ENCODE results near the gene PRDM2.

Gene PRDM2

DNA sequence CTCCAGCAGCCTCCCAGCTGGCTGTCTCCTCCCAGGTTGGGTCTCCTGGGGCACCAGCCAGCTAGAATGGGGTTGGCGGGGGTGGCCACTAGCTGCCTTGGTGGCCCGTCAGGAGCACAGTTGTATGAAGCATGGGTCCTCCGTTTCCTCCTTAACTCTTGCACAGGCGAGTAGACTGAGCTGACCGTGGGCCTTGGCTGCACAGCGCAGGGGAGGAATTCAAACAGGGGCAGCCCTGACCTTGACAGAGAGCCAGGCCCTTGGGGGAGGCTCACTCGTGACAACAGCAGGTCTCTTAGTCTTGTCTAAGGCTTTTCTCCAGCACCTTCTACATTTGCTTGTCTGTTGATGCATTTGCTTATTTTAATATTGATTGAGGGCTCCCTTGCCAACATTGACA, 114.1 kb downstream of the PRDM2 start:
- no peak for ATAC-seq
- H3K4me1 Mint-ChIP-seq = peaks cover 46% of the 10 kb centered on the region
- no peak overlapping the region for H3K4me3 Mint-ChIP-seq
- no peak overlapping the region for H3K27ac Mint-ChIP-seq
- H3K9me3 Mint-ChIP-seq = no peaks in the 10 kb centered on the region
- peaks cover 20% of the 10 kb centered on the region for H3K36me3 Mint-ChIP-seq
- no peak for DNase-seq (ENCODE audit: low spot score in 2 of 2)

DNA sequence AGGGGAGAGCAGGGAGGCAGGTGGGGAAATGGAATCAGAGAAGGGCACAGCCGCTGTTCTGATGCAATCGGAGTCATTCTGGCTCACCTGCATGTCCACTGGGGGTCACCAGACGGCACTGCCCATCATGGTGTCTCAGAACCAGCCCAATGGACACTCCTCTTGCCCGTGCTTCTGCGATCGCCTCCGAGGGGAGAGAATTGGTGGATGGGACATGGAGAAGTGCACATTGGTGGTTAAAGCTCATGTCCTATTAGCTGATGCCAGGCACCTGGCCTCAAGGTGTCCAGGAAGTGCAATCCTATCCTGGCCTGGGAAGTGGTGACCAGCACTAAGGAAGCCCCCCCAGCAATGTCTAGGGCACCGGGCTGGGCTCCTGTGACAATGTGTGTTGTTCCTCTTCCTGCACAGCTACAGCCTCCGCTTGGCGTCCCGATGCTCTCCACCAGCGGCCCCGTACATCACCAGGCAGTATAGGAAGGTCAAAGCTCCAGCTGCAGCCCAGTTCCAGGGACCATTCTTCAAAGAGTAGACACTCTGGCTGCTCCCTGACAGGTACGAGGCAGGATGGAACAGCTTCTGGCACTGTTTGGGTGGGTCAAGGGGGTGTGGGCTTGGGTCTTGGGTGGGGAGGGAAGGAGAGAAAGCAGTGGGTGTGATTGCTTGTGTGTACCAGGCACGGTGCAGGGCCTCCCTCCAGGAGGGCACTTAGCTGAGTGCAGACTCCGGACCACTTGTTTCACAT, 116.2 kb downstream of the PRDM2 start:
- peaks cover 11% of the 10 kb centered on the region for H3K36me3 Mint-ChIP-seq
- no peak overlapping the region for H3K4me3 Mint-ChIP-seq
- peaks cover 28% of the 10 kb centered on the region for H3K4me1 Mint-ChIP-seq
- no peak overlapping the region for H3K27ac Mint-ChIP-seq
- no peaks in the 10 kb centered on the region for H3K9me3 Mint-ChIP-seq
- DNase-seq (ENCODE audit: low spot score in 2 of 2) (no peak), ATAC-seq (no peak)

DNA sequence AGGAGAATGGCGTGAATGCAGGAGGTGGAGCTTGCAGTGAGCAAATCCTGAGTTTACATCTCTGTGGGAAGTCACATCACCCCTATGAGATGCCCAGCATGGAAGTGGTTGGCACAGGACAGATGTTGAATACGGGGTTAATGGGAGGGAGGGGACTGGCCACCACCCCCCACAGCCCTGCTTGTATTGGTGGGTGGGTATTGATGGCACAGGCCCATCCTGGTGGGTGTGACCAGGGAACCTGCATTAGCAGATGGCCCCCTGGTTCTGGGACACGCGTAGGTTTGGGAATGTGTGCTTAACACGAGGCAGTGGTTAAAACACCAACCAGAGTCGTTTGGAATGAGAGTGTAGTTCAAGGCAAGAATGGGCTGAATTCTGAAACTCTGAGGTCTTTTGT, 117.9 kb downstream of the PRDM2 start:
- no peak overlapping the region for H3K27ac Mint-ChIP-seq
- ATAC-seq (no peak), DNase-seq (ENCODE audit: low spot score in 2 of 2) (no peak)
- peaks cover 11% of the 10 kb centered on the region for H3K4me1 Mint-ChIP-seq
- no peaks in the 10 kb centered on the region for H3K9me3 Mint-ChIP-seq
- H3K36me3 Mint-ChIP-seq = peaks cover 12% of the 10 kb centered on the region
- no peak overlapping the region for H3K4me3 Mint-ChIP-seq

DNA sequence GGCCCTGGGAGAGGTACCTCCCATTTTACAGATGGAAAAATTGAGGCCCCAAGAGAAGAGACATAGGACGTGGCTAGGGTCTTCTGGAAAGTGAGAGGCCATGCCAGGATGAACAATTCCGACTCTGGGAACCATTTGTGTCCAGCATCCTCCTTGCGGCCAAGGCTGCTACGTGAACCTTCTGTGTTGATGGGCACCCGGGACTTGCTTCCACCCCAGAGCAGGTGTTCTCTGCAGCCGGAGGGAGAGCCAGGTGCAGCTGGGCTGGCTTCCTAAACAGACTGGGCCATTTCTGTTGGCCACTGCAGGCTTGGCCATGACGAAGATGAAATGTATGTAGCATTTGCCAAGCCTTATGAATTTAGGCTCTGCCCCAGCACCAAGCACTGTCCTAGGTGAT, 118.9 kb downstream of the PRDM2 start:
- H3K4me3 Mint-ChIP-seq = no peak overlapping the region
- peaks cover 21% of the 10 kb centered on the region for H3K36me3 Mint-ChIP-seq

DNA sequence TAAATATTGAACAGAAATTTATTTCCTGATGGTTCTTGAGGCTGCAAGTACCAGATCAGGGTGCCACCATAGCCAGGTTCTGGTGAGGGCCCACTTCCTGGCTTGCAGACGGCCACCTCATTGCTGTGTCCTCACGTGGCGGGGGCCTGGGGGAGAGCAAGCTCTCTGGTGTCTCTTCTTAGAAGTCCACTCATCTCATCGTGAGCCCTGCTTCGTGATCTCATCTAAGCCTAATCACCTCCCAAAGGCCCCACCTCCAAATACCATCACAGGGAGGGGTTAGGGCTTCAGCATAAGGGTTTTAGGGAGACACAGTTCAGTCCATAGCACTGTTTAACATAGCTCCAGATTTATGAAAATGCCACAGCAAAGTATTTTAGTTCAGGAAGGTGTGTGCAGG, 119.7 kb downstream of the PRDM2 start:
- peaks cover 25% of the 10 kb centered on the region for H3K36me3 Mint-ChIP-seq
- H3K27ac Mint-ChIP-seq = no peak overlapping the region
- H3K4me1 Mint-ChIP-seq = no peaks in the 10 kb centered on the region
- no peak for DNase-seq (ENCODE audit: low spot score in 2 of 2)
- H3K4me3 Mint-ChIP-seq = no peak overlapping the region
- ATAC-seq = no peak
- no peaks in the 10 kb centered on the region for H3K9me3 Mint-ChIP-seq

More for the DNA sequence above, 118.9 kb downstream of the PRDM2 start:
- DNase-seq (ENCODE audit: low spot score in 2 of 2) (no peak), ATAC-seq (no peak)
- no peaks in the 10 kb centered on the region for H3K9me3 Mint-ChIP-seq
- peaks cover under 1% of the 10 kb centered on the region for H3K4me1 Mint-ChIP-seq
- peak overlapping the region; percentile 18 for H3K27ac Mint-ChIP-seq

DNA sequence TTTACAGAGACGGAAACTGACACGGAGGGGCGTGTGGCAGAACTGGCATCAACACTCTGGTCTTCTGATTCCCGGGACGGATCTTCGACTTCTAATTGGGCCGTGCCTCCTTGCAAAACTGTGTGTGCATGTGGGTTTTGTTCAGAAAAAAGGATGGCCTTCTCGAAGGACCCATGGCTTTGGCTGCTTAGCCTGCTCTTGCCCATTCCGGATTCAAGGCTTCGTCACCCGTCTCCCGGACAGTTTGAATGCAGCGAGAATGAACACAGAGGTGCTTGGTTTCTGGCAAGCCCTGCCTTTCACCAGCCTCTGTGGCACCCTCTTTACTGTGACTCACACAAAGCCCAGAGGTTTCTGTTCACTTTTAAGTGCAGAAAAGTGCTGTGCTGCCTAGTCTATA, 120.1 kb downstream of the PRDM2 start:
- Mint-ChIP-seq H3K27ac (no peak overlapping the region), H3K4me3 (no peak overlapping the region), H3K4me1 (no peaks in the 10 kb centered on the region), H3K9me3 (no peaks in the 10 kb centered on the region), H3K36me3 (peaks cover 29% of the 10 kb centered on the region)
- DNase-seq (ENCODE audit: low spot score in 2 of 2) (no peak), ATAC-seq (no peak)

DNA sequence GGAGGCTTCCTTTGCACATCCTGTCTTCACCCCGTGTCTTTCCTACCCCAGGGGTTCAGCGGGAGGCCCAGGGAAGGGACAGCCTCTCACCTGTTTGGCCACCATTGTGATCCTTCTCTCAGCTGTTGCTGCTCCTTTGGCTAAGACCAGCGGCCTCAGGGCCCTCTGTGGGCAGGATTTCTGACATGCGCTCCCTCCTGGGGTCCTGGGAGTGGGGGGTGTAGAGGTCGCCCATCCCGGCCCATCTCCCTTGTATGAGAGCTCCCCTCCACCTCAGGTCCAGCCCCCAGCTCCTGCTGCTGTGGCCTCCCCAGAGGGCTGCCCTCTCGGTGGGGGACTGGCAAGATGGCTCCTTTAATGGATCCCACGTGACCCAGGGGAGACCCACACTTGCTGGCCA, 120.5 kb downstream of the PRDM2 start:
- no peak for ATAC-seq
- Mint-ChIP-seq H3K4me3 (no peak overlapping the region), H3K4me1 (no peaks in the 10 kb centered on the region), H3K27ac (no peak overlapping the region), H3K36me3 (peaks cover 29% of the 10 kb centered on the region), H3K9me3 (no peaks in the 10 kb centered on the region)
- DNase-seq (ENCODE audit: low spot score in 2 of 2) = no peak

DNA sequence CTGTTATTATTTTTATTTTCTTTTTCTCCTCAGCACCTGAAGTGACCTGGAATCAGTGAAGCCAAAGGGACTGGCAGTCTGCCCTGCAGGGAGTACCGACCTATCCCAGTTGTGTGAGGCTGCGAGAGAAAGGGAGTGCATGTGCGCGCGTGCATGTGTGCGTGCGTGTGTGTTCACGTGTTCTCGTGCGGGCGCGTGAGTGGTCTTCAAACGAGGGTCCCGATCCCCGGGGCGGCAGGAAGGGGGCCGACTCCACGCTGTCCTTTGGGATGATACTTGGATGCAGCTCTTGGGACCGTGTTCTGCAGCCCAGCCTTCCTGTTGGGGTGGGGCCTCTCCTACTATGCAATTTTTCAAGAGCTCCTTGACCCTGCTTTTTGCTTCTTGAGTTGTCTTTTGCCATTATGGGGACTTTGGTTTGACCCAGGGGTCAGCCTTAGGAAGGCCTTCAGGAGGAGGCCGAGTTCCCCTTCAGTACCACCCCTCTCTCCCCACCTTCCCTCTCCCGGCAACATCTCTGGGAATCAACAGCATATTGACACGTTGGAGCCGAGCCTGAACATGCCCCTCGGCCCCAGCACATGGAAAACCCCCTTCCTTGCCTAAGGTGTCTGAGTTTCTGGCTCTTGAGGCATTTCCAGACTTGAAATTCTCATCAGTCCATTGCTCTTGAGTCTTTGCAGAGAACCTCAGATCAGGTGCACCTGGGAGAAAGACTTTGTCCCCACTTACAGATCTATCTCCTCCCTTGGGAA, 123.3 kb downstream of the PRDM2 start:
- no peak for ATAC-seq
- Mint-ChIP-seq H3K36me3 (peaks cover 18% of the 10 kb centered on the region), H3K4me1 (peaks cover under 1% of the 10 kb centered on the region), H3K27ac (peak overlapping the region; percentile 36), H3K4me3 (no peak overlapping the region), H3K9me3 (no peaks in the 10 kb centered on the region)
- no peak for DNase-seq (ENCODE audit: low spot score in 2 of 2)

DNA sequence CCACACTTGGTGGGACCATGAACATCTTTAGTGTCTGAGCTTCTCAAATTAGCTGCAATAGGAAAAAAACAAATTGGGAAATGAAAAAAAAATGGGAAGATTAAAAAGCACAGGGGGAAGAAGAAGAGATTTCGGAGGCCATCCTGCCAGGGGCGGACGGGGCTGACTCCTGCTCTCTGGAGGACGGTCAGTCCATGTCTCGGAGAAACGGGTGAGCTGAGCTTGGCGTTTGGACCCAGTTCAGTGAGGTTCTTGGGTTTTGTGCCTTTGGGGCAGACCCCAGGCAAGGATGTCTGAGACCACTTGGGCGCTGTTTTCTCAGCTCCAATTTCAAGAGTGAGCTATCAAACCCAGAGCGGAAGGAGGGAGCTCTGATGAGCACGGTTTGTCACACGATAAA, 123.9 kb downstream of the PRDM2 start:
- H3K4me1 Mint-ChIP-seq = peaks cover 6% of the 10 kb centered on the region
- peak overlapping the region; percentile 36 for H3K27ac Mint-ChIP-seq
- ATAC-seq (no peak), DNase-seq (ENCODE audit: low spot score in 2 of 2) (no peak)
- H3K36me3 Mint-ChIP-seq = peaks cover 18% of the 10 kb centered on the region
- no peak overlapping the region for H3K4me3 Mint-ChIP-seq
- no peaks in the 10 kb centered on the region for H3K9me3 Mint-ChIP-seq

DNA sequence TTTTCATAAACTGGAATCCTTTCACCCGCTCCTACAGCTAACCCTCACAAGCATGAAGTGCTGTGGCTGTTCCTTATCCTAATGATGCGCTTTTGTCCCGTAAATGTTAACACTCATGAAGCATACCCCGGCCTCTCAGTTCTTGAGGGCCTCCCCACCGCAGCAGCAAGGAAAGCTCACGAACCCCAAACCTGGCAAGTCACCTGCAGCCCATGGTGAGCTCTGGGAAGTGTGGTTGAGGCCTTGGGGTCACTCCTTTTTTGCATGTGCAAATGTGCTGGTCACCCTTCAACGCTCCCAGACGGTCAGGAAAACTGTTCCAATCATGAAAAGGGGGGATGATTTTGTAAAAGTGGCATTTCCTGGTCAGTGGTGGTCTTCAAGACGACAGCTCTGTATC, 124.6 kb downstream of the PRDM2 start:
- ATAC-seq = no peak
- Mint-ChIP-seq H3K4me1 (peaks cover 8% of the 10 kb centered on the region), H3K36me3 (peaks cover 18% of the 10 kb centered on the region), H3K9me3 (no peaks in the 10 kb centered on the region), H3K27ac (no peak overlapping the region), H3K4me3 (no peak overlapping the region)
- DNase-seq (ENCODE audit: low spot score in 2 of 2) = no peak

DNA sequence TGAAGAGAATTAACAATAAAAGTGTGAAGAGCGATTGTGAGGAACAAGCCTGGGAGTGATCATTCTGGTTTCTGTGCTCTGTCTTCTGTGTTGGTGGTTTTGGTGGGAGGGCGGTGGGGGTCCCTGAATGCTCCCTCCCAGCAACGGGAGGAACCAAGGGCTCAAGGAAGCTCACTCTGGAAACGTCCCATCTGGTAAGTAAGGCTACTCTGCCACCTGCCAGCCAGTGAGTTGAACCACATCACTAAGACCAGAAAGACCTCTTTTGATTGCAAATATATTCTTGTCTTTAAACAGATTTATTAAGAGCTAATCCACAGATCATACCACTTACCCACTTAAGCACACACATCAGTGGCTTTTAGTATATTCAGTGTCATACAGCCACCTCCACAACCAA, 125.0 kb downstream of the PRDM2 start:
- no peak for ATAC-seq
- H3K36me3 Mint-ChIP-seq = peaks cover 18% of the 10 kb centered on the region

DNA sequence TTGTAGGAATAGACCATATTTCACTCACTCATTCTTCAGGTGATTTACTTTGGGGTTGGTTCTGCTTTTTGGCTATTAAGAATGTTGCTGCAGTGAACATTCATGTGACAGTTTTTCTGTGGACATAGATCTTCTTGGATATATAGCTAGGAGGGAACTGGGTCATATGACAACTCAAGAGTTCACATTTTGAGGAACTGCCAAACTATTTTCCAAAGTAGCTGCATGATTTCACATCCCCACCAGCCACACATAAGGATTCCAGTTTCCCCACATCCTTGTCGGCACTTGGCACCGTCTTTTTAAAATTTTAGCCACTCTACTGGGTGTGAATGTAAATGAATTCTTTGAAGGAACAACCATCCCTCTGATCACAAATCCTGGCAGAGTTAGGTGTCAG, 126.0 kb downstream of the PRDM2 start:
- Mint-ChIP-seq H3K27ac (no peak overlapping the region), H3K4me1 (peaks cover 8% of the 10 kb centered on the region), H3K36me3 (peaks cover 18% of the 10 kb centered on the region), H3K9me3 (no peaks in the 10 kb centered on the region), H3K4me3 (no peak overlapping the region)
- ATAC-seq (no peak), DNase-seq (ENCODE audit: low spot score in 2 of 2) (no peak)

More for the DNA sequence above, 125.0 kb downstream of the PRDM2 start:
- no peak for DNase-seq (ENCODE audit: low spot score in 2 of 2)
- Mint-ChIP-seq H3K4me1 (peaks cover 8% of the 10 kb centered on the region), H3K27ac (no peak overlapping the region), H3K4me3 (no peak overlapping the region), H3K9me3 (no peaks in the 10 kb centered on the region)

DNA sequence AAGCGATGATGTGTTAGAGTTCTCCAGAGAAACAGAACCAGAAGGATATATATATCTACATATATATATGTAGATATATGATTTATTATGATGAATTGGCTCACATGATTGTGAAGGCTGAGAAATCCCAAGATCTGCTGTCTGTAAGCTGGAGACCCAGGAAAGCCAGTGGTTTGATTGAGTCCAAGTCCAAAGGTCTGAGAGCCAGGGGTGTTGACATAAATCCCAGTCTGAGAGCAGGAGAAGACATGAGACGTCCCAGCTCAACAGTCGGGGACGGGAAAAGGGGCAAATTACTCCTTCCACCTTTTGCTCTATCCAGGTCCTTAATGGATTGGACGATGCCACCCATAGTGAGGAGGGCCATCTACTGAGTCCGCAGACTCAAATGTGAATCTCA, 126.6 kb downstream of the PRDM2 start:
- no peaks in the 10 kb centered on the region for H3K9me3 Mint-ChIP-seq
- no peak overlapping the region for H3K27ac Mint-ChIP-seq
- peaks cover 18% of the 10 kb centered on the region for H3K36me3 Mint-ChIP-seq
- no peak overlapping the region for H3K4me3 Mint-ChIP-seq
- DNase-seq (ENCODE audit: low spot score in 2 of 2) = peak in 1 of 2 donors; percentile 22
- no peak for ATAC-seq
- H3K4me1 Mint-ChIP-seq = peaks cover 8% of the 10 kb centered on the region

DNA sequence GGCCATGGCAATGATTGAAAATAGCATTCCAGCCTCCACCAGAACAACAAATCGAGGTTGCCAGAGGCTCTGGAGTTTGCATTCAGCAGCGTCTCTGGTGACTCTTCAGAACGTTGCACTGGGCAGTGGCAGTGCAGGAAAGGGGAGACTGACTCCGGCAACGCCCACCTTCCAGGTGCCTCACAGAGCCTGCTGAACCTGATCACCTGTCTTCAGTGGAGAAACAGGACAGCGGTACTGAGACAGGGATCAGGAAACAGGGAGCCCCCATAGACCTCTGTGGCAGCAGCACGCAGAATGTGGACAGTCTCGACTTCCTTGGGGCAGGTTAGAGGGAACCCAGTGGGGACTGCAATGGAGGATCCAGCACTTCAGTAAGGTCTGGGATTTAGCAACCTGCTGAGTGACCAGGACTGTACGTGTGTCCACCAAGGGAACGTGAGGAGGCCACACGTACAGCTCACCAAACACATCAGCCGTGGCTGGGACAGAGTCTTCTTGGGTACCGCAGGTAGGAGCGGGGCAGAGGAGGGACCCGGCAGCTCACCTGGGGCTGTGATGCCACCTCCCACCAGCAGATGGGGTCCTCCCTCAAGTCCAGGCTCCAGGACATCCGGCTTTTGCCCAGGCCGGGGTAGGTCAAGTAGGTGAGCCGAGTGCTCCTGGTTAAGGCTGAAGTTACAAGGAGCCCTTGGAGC, 128.6 kb downstream of the PRDM2 start:
- H3K4me1 Mint-ChIP-seq = peaks cover 8% of the 10 kb centered on the region
- H3K36me3 Mint-ChIP-seq = peaks cover 11% of the 10 kb centered on the region
- ATAC-seq (peak; percentile 59), DNase-seq (ENCODE audit: low spot score in 2 of 2) (peak in 1 of 2 donors; percentile 67)
- H3K27ac Mint-ChIP-seq = no peak overlapping the region
- no peaks in the 10 kb centered on the region for H3K9me3 Mint-ChIP-seq
- H3K4me3 Mint-ChIP-seq = peak overlapping the region; percentile 25

DNA sequence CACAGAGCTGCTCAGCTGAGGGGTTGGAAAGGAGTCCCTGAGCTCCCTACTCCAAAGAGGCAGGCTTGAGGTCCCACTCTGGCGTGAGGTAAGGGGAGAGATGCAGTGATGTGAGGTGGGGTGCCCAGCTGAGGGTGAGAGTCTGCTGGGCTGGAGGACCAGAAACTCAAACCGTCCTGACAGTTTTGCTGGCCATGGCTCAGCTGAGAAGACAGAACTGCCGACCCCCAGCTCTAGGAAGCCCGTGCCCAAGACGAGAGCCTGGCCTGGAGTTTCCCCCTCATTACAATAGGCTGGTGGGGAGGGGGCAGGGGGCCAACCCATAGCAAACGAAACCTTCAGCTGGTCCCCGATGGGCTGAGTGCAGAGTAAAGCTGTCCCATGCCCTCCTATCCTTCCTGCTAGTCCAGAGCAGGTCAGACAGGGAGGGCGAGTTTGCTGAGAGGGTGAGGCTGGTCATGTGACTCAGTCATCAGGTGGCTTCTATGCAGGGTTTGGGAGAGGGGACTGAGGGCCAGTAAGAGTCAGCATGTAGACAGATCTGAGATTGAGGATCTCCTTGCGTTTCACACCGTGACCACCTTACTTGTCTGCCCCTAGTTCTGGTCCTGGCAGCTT, 129.3 kb downstream of the PRDM2 start:
- peaks cover 8% of the 10 kb centered on the region for H3K4me1 Mint-ChIP-seq
- H3K36me3 Mint-ChIP-seq = peaks cover 6% of the 10 kb centered on the region
- ATAC-seq (no peak), DNase-seq (ENCODE audit: low spot score in 2 of 2) (peak in 1 of 2 donors; percentile 36)
- H3K9me3 Mint-ChIP-seq = no peaks in the 10 kb centered on the region
- H3K27ac Mint-ChIP-seq = no peak overlapping the region
- peak overlapping the region; percentile 25 for H3K4me3 Mint-ChIP-seq
